A673 (cell line): ENCODE measurements around the gene CCDC61.

ENCODE experiments used
- CTCF ChIP-seq: fragments of 300-800, 200-600 bp; sonication (generic); conservative IDR thresholded peaks from 2 replicates; pipeline ENCODE4 v1.5.1; 2017; ENCODE audit warnings: low read depth, mild to moderate bottlenecking, antibody characterized with exemption, low read length, moderate library complexity, mixed read lengths
- EZH2 ChIP-seq: fragments of 200-600 bp; sonication (generic); IDR thresholded peaks from 2 replicates; pipeline ENCODE4 v1.6.1; 2017; ENCODE audit warnings: borderline replicate concordance, low read depth, mild to moderate bottlenecking, mixed read lengths, antibody characterized with exemption, low read length; ENCODE audit not compliant: poor library complexity, severe bottlenecking

- TF ChIP-seq CTCF (no peak), EZH2 (no peak)
These were observed 41.1 kb upstream of the CCDC61 start for GRCh38 chr19:45954156-45954555.
